Measurements from ENCODE around the gene ZNF281. TPM values are rescaled to one million over a fixed set of nuclear protein-coding genes. Genes with fewer than 3 reads are reported as not detected.

The ZNF281 gene
- total and polyA plus RNA-seq, 9 of the 15 experiments (the other 6 are each of a cell fraction or from before 2014, with no cell fraction given): 9.6 to 24.9 (median 16.5) TPM

GRCh38 chr1:200379432-200379757, 30.4 kb downstream of the ZNF281 start (continued):
- no peak for TF ChIP-seq FOXP4 (CRISPR knock-in tag; IDR thresholded peaks at IDR 0.05; ENCODE audit: borderline replicate concordance)
- TF ChIP-seq PHF20 (IDR thresholded peaks at IDR 0.05; ENCODE audit: partially characterized antibody): no peak
- no peak for TF ChIP-seq SP2 (IDR thresholded peaks at IDR 0.05; ENCODE audit: extremely low read depth, low read depth, low read length, poor library complexity, severe bottlenecking)
- TF ChIP-seq FOSL1 (tag; conservative IDR thresholded peaks at IDR 0.05): no peak
- TF ChIP-seq CREB1 (IDR thresholded peaks at IDR 0.05): no peak
- no peak for TF ChIP-seq CREB1 (CRISPR knock-in tag; IDR thresholded peaks at IDR 0.05)
- no peak for TF ChIP-seq MNT (conservative IDR thresholded peaks at IDR 0.05)
- no peak for TF ChIP-seq YBX1 (IDR thresholded peaks at IDR 0.05)
- TF ChIP-seq BCOR (IDR thresholded peaks at IDR 0.05): no peak
- TF ChIP-seq E4F1 (CRISPR knock-in tag; IDR thresholded peaks at IDR 0.05; ENCODE audit: borderline replicate concordance): no peak
- TF ChIP-seq ZSCAN29 (IDR thresholded peaks at IDR 0.05): no peak
- no peak for TF ChIP-seq CGGBP1 (CRISPR knock-in tag; IDR thresholded peaks at IDR 0.05)
- no peak for TF ChIP-seq AFF1 (IDR thresholded peaks at IDR 0.05; ENCODE audit: low read depth in 1 of 2, partially characterized antibody in 2 of 2)
- no peak for TF ChIP-seq GABPB2 (CRISPR knock-in tag; conservative IDR thresholded peaks at IDR 0.05)

Data from K562 (cell line).